ENCODE measurements around the gene KRT6A.
"Not testable (repeated sequence)": the region's sequence is repeated elsewhere in the genome, so short reads cannot be mapped to it uniquely, and the experiment has no call there.

DNA sequence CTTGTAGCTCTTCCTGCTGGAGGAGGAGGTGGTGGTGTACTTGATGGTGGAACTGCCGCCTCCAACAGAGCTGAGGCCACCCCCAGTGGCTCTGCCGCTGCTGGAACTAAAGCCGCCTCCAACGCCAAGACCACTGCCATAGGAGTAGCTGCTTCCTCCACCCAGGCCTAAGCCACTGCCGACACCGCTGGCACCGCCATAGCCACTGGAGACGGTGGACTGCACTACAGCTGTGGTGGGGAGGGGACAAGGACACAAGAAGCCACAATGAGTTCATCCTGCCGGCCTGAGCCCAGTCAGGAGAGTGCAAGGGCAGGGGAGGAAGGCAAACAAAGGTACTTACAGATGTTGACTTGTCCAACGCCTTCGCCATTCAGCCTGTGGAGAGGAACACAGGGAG is 45.9 kb downstream of the KRT6A start:
- TF ChIP-seq, protein P1, sequence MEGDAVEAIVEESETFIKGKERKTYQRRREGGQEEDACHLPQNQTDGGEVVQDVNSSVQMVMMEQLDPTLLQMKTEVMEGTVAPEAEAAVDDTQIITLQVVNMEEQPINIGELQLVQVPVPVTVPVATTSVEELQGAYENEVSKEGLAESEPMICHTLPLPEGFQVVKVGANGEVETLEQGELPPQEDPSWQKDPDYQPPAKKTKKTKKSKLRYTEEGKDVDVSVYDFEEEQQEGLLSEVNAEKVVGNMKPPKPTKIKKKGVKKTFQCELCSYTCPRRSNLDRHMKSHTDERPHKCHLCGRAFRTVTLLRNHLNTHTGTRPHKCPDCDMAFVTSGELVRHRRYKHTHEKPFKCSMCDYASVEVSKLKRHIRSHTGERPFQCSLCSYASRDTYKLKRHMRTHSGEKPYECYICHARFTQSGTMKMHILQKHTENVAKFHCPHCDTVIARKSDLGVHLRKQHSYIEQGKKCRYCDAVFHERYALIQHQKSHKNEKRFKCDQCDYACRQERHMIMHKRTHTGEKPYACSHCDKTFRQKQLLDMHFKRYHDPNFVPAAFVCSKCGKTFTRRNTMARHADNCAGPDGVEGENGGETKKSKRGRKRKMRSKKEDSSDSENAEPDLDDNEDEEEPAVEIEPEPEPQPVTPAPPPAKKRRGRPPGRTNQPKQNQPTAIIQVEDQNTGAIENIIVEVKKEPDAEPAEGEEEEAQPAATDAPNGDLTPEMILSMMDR (IDR thresholded peaks at IDR 0.05), result not testable (repeated sequence)
- not testable (repeated sequence) for TF ChIP-seq POLR2A (IDR thresholded peaks at IDR 0.05)

All from adrenal gland (tissue), 5 donors.